Glomerular visceral epithelial cell (primary cell): Measurements from ENCODE around the gene MINDY2.
"Not testable (repeated sequence)": the region's sequence is repeated elsewhere in the genome, so short reads cannot be mapped to it uniquely, and the experiment has no call there.

Source experiments
- DNase-seq: peaks from one replicate; pipeline ENCODE4 v3.0.0-alpha.2; 2016; ENCODE audit errors: extremely low spot score

MINDY2 gene

GRCh38 chr15:58752716-58753115 is 18.4 kb upstream of the MINDY2 start:
- no peak for DNase-seq

GRCh38 chr15:58755350-58755749 is 15.8 kb upstream of the MINDY2 start:
- no peak for DNase-seq

- no peak for DNase-seq
These were observed 15.1 kb upstream of the MINDY2 start for GRCh38 chr15:58755956-58756355.

- DNase-seq: no peak
These were observed 13.0 kb upstream of the MINDY2 start for GRCh38 chr15:58758141-58758540.

GRCh38 chr15:58760385-58761009 is 10.6 kb upstream of the MINDY2 start:
- no peak for DNase-seq

- no peak for DNase-seq
These were observed 10.1 kb upstream of the MINDY2 start for GRCh38 chr15:58761010-58761388.

GRCh38 chr15:58762285-58762684 is 8.8 kb upstream of the MINDY2 start:
- no peak for DNase-seq

GRCh38 chr15:58762731-58763130 is 8.4 kb upstream of the MINDY2 start:
- no peak for DNase-seq

- DNase-seq: no peak
These were observed 6.6 kb upstream of the MINDY2 start for GRCh38 chr15:58764468-58764867.

- DNase-seq: no peak
These were observed 4.8 kb upstream of the MINDY2 start for GRCh38 chr15:58766290-58766689.

GRCh38 chr15:58768601-58769004 is 2.5 kb upstream of the MINDY2 start:
- not testable (repeated sequence) for DNase-seq

GRCh38 chr15:58770519-58770856 is 614 bp upstream of the MINDY2 start:
- no peak for DNase-seq

GRCh38 chr15:58771621-58772250 is 634 bp downstream of the MINDY2 start:
- DNase-seq: peak; percentile 46

GRCh38 chr15:58773024-58773423 is 1.9 kb downstream of the MINDY2 start:
- DNase-seq: no peak

GRCh38 chr15:58775402-58775801 is 4.3 kb downstream of the MINDY2 start:
- DNase-seq: no peak

GRCh38 chr15:58777107-58777506 is 6.0 kb downstream of the MINDY2 start:
- DNase-seq: no peak

GRCh38 chr15:58779554-58779953 is 8.5 kb downstream of the MINDY2 start:
- DNase-seq: no peak

- DNase-seq: no peak
These were observed 14.3 kb downstream of the MINDY2 start for GRCh38 chr15:58785355-58785754.

GRCh38 chr15:58788056-58788710 is 17.1 kb downstream of the MINDY2 start:
- no peak for DNase-seq

- peak; percentile 61 for DNase-seq
These were observed 22.8 kb downstream of the MINDY2 start for GRCh38 chr15:58793862-58794261.

- DNase-seq: no peak
These were observed 24.7 kb downstream of the MINDY2 start for GRCh38 chr15:58795825-58796224.

GRCh38 chr15:58797505-58797904 is 26.4 kb downstream of the MINDY2 start:
- no peak for DNase-seq

- DNase-seq: no peak
These were observed 34.0 kb downstream of the MINDY2 start for GRCh38 chr15:58805095-58805494.
